H54 (cell line): Measurements from ENCODE around the gene NR4A1.
A peak's percentile ranks its signal among the peaks of the same experiment; 100 is the strongest.

Source experiments
- DNase-seq: peaks from one replicate; pipeline ENCODE4 v3.0.0; 2011; ENCODE audit warnings: low spot score, mixed read lengths; ENCODE audit not compliant: insufficient read length
- FAIRE-seq: peaks from 3 replicates; lab custom pipeline; 2011; peaks lifted over from hg19 to GRCh38; lab: Jason Lieb, UNC
- POLR2A ChIP-seq: IDR thresholded peaks from 2 replicates; pipeline ENCODE4 v1.6.1; 2011; ENCODE audit warnings: low read depth, mild to moderate bottlenecking, low read length

Gene NR4A1

DNA sequence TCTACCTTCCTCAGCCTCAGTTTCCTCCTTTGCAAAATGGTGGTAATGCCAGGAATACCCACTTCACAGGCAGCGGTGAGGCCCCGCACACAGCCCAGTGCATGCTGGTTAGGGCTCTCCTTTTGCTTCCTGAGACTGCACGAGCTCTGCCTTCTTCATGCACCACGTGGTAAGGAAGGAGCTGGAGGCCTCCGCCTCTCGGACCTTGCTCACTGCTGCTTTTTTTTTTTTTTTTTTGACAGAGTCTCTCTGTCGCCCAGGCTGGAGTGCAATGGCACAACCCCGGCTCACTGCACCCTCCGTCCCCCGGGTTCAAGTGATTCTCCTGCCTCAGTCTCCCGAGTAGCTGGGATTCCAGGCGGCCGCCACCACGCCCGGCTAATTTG is 26.4 kb upstream of the NR4A1 start:
- FAIRE-seq (no peak), DNase-seq (no peak)
- TF ChIP-seq POLR2A = no peak

DNA sequence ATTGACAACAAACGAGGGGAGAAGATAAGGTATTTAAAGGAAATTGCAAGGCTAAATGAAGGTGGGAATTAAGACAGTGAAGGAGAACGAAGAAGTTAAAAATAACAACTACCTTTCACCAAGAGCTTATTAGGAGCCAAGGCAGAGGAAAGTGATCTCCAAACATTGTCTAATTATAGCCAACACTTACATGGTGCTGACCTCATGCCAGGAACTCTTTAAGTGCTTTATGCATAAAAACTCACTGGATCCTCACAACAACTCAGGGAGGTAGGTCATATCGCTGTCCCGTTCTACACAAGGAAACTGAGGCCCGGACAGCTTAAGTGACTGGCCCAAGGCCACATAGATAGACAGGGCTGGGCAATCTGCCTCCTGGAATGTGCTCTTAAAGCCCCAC is 25.0 kb upstream of the NR4A1 start:
- DNase-seq = no peak
- TF ChIP-seq POLR2A = no peak
- no peak for FAIRE-seq

DNA sequence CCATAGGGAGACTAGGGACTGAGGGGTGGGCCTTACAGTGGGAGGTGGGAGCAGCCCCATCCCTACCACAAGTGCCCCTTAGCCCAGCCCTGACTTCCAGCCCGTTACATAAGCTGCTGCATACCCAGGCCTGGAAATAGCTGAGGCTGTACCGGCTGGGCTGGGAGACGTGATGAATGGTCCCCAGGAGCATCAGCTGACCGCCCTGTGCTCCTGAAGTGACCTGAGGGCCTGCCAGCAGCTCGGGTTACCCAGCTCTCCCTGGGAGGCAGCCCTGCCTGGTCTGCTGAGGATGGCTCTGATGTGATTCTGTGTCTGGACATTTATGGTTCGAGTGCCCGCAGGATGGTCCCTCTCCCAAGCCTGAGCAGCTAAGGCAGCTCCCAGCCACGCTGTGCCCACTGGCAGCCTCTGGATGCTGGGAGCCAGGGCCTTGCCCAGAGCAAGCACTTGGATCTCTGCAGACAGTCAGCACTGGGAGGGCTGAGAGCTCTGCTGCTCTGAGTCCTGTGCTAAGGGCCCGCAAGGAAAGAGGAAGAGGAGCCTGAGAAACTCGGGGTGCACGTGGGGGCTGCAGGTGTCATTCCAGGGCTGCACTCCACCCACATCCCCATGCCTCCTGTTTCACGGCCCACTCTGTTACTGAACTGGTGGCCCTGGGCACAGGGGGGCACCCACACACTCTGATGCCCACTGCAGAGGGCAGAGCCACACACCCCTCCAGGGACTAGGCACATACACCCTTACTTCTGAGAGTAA is 24.0 kb upstream of the NR4A1 start:
- DNase-seq = no peak

DNA sequence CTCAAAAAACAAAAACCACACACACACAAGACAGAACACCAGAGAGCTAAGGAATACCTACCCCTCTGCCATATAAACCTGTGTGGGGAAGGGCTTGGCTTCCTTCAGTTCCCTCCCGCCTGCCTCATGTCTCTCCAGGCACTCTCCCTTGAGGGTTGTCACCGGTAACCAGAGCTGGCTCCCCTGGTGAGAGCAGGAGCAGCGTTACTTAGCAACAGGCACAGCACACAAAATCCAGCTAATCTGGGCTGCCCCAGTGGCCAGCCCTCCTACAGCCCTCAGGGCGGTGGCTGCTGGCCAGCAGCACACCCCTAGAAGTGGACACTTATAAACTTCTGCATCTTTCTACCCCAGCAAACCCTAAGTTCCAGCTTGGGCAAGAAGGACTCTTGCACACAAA is 21.6 kb upstream of the NR4A1 start:
- no peak for TF ChIP-seq POLR2A
- peak; percentile 20 for FAIRE-seq
- DNase-seq = peak; percentile 92

More for the DNA sequence above, 24.0 kb upstream of the NR4A1 start:
- no peak for FAIRE-seq
- TF ChIP-seq POLR2A = no peak

DNA sequence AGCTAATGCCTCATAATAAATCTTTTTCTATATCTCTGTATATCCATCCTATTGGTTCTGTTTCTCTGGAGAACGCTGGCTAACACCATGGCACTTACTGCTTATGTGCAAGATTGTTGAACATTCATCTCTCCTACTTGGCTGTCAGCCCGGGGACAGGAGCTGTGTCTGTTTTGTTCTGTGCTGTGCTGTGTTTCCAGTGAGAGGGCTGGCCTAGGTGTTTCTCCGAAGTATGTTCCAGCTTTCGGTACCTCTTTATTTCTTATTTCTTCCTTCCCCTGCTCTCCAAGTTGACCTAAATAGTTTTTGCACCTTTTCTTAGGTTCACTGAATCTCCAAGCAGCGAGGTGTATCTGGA is 18.8 kb upstream of the NR4A1 start:
- FAIRE-seq = no peak
- no peak for DNase-seq
- TF ChIP-seq POLR2A = no peak

DNA sequence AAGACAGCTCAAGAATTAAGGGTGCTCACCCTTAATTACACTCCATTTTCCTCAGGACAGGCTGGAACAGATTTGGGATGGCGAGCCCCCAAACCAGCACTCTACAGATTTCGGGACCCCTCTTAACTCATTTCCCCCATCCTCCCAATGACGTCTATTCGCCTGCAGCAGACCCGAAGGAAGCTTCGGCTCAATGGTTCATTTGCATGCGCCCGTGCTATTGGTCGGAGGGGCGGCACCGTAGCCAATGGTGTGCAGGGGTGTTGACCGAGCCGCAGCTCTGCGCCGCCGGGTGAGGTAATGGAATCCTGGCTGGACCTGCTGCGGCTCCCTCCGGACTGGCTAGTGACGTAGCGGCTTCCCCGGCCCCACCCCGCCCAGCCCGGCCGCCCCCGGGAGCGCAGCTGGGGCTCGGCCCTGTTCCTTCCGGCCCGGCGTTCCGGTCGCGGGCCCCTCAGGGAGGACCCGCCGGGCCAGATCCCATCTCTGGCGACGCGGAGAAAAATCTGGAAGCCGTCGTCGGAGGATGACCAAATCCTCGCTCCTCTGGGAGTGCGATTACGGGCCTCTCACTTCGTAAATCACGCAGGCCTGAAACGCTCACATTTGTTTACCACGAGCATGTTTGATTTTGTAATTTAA is 18.3 kb upstream of the NR4A1 start:
- FAIRE-seq = peak; percentile 84
- DNase-seq = peak; percentile 98
- TF ChIP-seq POLR2A = no peak

DNA sequence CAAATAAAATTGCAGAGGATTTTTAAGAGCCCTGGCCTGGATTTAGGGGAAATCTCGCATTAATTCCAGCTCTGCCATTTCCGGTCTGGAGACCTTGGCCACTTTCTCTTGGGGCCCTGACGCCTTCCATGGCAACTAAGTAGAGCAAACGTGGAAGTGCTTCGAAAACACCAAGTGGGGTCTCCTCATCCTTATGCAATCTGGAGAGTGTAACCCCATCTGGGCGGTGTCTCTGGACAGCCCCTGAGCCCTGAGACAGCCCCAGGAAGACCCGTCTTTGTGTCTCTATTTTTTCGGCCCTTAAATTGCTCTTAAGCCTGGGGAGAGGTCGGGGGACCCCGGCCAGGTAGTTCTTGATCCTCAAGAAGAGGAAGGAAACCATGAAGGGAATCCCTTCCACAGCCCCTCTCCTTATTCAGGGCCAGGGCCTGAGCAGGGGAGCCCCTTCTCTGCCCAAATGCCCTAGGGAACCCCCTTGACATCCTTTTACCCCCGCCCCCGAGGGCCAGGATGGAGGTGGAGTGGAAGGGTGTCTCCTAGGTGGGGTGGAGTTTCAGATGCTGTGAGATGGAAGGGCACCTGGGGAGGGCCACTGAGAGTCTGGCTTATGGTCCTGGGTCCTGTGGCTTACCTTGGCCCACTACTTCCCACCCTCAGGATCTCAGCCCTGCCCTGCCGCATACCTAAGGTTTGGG is 17.6 kb upstream of the NR4A1 start:
- FAIRE-seq (no peak), DNase-seq (no peak)

DNA sequence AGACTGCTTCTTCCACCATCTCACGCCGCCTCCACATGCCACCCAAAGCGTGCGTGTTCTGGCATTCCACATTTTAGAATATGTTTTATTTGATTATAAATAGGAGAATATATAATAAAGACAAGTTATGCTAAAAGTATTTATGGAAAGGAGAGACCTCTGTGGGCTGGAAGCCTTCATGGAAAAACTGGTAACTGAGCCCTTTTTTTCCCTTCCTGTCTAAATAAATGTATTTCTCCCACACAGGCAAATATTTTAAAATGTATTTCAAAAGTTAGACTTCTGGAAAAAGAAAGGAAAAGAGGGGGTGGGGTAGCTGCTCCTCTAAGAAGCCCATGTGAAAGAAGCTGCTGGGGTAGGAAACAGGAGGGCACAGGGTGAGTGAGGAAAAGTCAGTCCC is 16.1 kb upstream of the NR4A1 start:
- TF ChIP-seq POLR2A = no peak
- FAIRE-seq = no peak
- no peak for DNase-seq

More for the DNA sequence above, 17.6 kb upstream of the NR4A1 start:
- no peak for TF ChIP-seq POLR2A

DNA sequence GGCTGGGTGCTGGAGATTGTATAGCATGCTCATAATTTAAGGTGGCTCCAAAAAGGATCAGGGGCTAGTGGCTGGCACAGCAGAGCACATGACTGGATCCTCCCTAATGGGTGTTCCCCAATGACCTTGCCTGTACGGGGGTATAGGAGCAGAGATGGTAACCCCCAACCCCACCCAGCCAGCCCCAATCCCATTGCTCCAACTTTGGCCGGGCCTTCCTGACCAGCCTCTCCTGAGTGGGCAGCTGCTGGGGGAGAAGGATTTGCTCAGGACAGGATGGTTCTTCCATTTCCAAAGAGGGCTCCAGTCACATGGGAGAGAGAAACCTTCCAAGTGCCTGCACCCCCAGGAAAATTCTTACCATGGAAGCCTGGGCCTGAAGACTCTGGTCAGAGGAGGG is 15.3 kb upstream of the NR4A1 start:
- no peak for TF ChIP-seq POLR2A
- FAIRE-seq (no peak), DNase-seq (no peak)

DNA sequence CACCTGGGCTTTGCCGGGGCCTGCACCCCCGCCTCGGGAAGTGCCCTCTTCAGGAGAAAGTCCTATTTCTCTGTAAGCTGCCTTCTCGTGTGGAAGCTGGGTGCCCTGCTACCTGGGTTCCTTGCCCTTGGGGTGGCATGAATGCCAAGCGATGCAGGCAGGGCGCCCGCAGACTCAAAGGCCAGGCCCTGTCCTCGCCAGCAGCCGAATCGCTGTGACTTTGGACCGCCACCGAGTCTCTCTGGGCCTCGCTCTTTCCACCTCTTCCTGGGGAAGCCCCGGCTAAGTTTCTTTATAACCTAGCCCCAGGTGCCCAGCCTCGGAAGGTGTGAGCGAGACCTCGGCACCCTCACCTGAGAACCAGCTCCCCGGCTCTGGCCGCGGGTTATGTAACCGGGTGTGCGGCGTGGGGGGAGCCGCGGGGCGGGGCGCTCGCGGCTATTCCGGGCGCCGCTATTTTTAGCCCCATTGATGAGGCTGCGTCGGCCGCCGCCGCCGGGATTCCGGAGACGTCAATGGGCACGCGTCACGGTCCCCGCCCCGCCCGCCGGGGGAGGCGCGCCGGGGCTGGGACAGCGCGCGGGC is 14.6 kb upstream of the NR4A1 start:
- DNase-seq (peak; percentile 68), FAIRE-seq (no peak)
- no peak for TF ChIP-seq POLR2A

DNA sequence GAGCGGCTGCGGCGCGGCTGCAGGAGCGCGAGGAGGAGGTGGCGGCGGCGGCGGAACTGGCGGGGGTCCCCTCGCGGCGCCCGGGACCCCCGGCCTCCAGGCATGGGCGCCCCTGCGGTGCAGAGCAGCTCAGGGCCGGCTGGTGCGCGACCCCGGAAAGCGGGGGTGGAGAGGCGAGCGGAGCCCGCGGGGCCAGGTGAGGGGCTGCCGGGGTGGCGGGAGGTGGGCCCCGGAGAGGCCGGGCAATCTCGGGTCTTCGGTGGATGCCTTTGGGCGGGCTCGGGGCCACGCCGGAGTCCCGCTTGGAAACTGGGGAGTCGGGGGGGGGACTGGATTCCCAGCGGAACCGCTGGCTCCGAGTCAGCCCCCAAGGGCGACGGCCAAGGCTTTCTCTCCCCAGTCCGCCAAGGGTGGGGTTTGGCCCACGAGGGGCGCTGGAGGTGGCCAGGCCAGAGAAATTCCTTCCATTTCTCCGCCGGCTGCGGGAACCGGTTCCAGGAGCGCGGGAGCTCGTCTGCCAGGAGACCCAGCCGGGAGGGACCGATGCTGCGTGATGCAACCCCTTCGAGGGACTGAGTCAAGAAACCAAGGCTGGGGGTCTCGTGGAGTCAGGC is 13.9 kb upstream of the NR4A1 start:
- DNase-seq (no peak), FAIRE-seq (no peak)
- no peak for TF ChIP-seq POLR2A

DNA sequence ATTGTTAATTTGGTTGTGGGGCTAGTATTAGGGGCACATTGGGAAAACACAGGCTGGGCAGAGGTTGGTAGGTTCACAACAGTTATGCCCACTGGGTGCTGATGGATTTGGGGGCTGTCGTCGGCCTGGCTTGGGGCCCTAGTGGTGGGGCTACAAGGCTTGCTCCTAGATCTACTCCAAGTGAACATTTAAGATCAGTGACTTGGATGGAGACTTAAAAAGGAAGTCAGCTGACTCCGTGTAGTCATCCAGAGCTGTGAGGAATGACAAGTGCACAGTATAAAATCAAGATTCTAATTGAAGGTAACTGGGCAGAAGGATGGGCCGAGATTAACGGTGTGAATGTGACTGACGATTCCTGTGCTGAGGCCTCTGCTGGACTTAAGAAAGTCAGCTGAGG is 12.8 kb upstream of the NR4A1 start:
- TF ChIP-seq POLR2A = no peak
- DNase-seq (no peak), FAIRE-seq (no peak)

DNA sequence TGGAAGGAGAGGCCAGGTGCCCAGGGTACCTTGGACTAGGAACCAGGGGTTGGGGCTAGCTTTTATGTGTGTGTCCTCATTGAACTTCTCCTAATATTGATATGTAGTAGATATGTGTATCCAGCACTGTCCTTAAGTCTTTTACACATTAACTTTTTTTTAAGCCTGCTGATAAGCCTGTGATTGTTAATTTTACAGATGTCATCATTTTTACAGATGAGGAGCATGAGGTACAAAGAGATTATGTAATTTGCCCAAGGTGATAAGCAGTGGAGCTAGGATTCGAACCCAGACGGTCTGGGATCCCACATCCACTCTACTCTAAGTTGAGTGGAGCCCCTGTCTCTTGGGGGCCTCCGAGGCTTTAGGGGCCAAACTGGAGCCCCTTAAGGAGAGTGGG is 10.2 kb upstream of the NR4A1 start:
- FAIRE-seq (no peak), DNase-seq (no peak)
- no peak for TF ChIP-seq POLR2A

DNA sequence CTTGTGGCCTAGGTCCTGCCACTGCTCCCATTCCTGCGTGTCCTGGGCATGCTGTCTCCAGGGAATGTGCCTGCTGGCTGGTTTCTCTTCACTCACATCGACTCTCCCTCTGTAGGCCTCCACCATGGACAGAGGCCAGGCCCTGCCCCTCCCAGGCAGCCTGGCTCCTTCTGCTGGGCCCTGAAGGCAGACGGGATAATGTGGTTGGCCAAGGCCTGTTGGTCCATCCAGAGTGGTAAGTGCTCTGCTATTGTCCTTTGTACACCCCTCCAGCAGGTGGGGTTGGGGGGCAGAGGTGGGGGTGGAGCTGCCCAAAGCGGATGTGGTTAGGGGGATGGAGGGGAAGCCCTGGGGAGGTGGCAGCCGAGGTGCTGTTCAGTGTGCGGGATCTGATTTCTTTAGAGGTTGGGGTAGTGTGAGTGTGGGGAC is 9.5 kb upstream of the NR4A1 start:
- DNase-seq = no peak

More for the DNA sequence above, 9.5 kb upstream of the NR4A1 start:
- no peak for FAIRE-seq
- no peak for TF ChIP-seq POLR2A
